HepG2 (cell line): ENCODE measurements around the gene ELF1. TPM values are rescaled to one million over a fixed set of nuclear protein-coding genes. Genes with fewer than 3 reads are reported as not detected.

Experiments used
- ARNT2 ChIP-seq: sonication (generic); formaldehyde crosslinking; IDR thresholded peaks from 2 replicates; pipeline ENCODE4 v1.8.0; 2022; ENCODE audit warnings: mild to moderate bottlenecking, low read depth, missing genetic modification reagents, moderate library complexity
- CHD4 ChIP-seq: fragments of 200-600 bp; sonication (generic); IDR thresholded peaks from 2 replicates; pipeline ENCODE4 v1.7.0; 2017; ENCODE audit warnings: mild to moderate bottlenecking, low read length, borderline replicate concordance
- NFE2 ChIP-seq: sonication (generic); formaldehyde crosslinking; IDR thresholded peaks from 2 replicates; pipeline ENCODE4 v1.4.0; 2020; ENCODE audit warnings: missing genetic modification reagents
- REST ChIP-seq, 2 experiments: IDR thresholded peaks; 2 replicates each; pipeline ENCODE4 v1.6.1; 2011 to 2012; ENCODE audit warnings: low read length in 2 of 2, borderline replicate concordance in 1 of 2, low read depth in 1 of 2, mild to moderate bottlenecking in 1 of 2, moderate library complexity in 1 of 2
- SKI ChIP-seq: fragments of 450-650 bp; IDR thresholded peaks from one replicate; pipeline ENCODE4 v1.6.1; 2018; ENCODE audit warnings: mild to moderate bottlenecking; ENCODE audit not compliant: partially characterized antibody
- SRSF1 ChIP-seq: fragments of 200-400 bp; formaldehyde crosslinking; optimal IDR thresholded peaks from 2 replicates; pipeline ENCODE3; 2017; ENCODE audit warnings: mild to moderate bottlenecking, low read depth, low read length, moderate library complexity
- TAF1 ChIP-seq: sonication (generic); formaldehyde crosslinking; IDR thresholded peaks from 2 replicates; pipeline ENCODE4 v1.4.0; 2020; ENCODE audit warnings: missing genetic modification reagents
- YEATS4 ChIP-seq: sonication (generic); formaldehyde crosslinking; IDR thresholded peaks from 2 replicates; pipeline ENCODE4 v1.4.0; 2020; ENCODE audit warnings: missing genetic modification reagents, borderline replicate concordance
- ZEB1 ChIP-seq: IDR thresholded peaks from 2 replicates; pipeline ENCODE4 v1.6.1; 2012; ENCODE audit warnings: mild to moderate bottlenecking, low read depth, inconsistent platforms; ENCODE audit not compliant: insufficient replicate concordance
- ZFP36L2 ChIP-seq: sonication (generic); formaldehyde crosslinking; IDR thresholded peaks from 2 replicates; pipeline ENCODE4 v1.4.0; 2020; ENCODE audit warnings: missing genetic modification reagents
- ZFP90 ChIP-seq: sonication (generic); formaldehyde crosslinking; IDR thresholded peaks from 2 replicates; pipeline ENCODE4 v1.8.0; 2022; ENCODE audit warnings: missing genetic modification reagents, mild to moderate bottlenecking, inconsistent platforms, borderline replicate concordance
- ZKSCAN1 ChIP-seq: fragments of 150-350 bp; IDR thresholded peaks from 2 replicates; pipeline ENCODE4 v1.6.1; 2014; ENCODE audit warnings: low read length
- ZNF292 ChIP-seq: sonication (generic); formaldehyde crosslinking; IDR thresholded peaks from 2 replicates; pipeline ENCODE4 v1.8.1; 2022; ENCODE audit warnings: mild to moderate bottlenecking, low read depth, missing genetic modification reagents, borderline replicate concordance
- ZNF343 ChIP-seq: sonication (generic); formaldehyde crosslinking; IDR thresholded peaks from 2 replicates; pipeline ENCODE4 v1.4.0; 2020; ENCODE audit warnings: mild to moderate bottlenecking, missing genetic modification reagents
- ZNF350 ChIP-seq: sonication (generic); formaldehyde crosslinking; IDR thresholded peaks from 2 replicates; pipeline ENCODE4 v1.4.0; 2020; ENCODE audit warnings: mild to moderate bottlenecking, low read depth, missing genetic modification reagents, borderline replicate concordance
- ZNF446 ChIP-seq: sonication (generic); formaldehyde crosslinking; IDR thresholded peaks from 2 replicates; pipeline ENCODE4 v1.5.0; 2020; ENCODE audit warnings: mild to moderate bottlenecking, missing genetic modification reagents
- ZNF703 ChIP-seq: sonication (generic); formaldehyde crosslinking; IDR thresholded peaks from 2 replicates; pipeline ENCODE4 v1.5.1; 2020; ENCODE audit warnings: missing genetic modification reagents, mild to moderate bottlenecking, moderate library complexity, borderline replicate concordance
- polyA plus RNA-seq, 8 experiments: library from polyadenylated mRNA; depleted of rRNA in 3 of 8; stranded (reverse) in 7 of 8; unstranded in 1 of 8; fragments of >200 nt; fragmentation: Illumina TruSeq in 4 of 8; extraction: Trizol in 4 of 8; gene quantifications; 2 replicates each; pipeline versions ENCODE4 v1.2.1 to v1.2.3, GENCODE V29; 2011 to 2016; ENCODE audit warnings: low read depth in 4 of 8, missing spikeins in 1 of 8, mixed read lengths in 1 of 8; ENCODE audit not compliant: insufficient read depth in 1 of 8
- total RNA-seq, 5 experiments: library from RNA; depleted of rRNA; stranded (reverse); fragments of >200 nt; fragmentation: Illumina TruSeq; extraction: Trizol; gene quantifications; 2 replicates each; pipeline ENCODE4 v1.2.3, GENCODE V29; 2016; ENCODE audit warnings: low read depth in 1 of 5
- TF ChIP-seq, protein P1 (sequence below): sonication (generic); formaldehyde crosslinking; IDR thresholded peaks from 2 replicates; pipeline ENCODE4 v1.4.0; 2020; ENCODE audit warnings: missing genetic modification reagents
- TF ChIP-seq, protein P2 (sequence below): sonication (generic); formaldehyde crosslinking; IDR thresholded peaks from 2 replicates; pipeline ENCODE4 v1.4.0; 2020; ENCODE audit warnings: missing genetic modification reagents, mild to moderate bottlenecking, borderline replicate concordance

ELF1 gene
- total and polyA plus RNA-seq, 2 of the 13 experiments (the other 11 are each of a cell fraction or from before 2014, with no cell fraction given), result 24.6 to 71.5 TPM

GRCh38 chr13:41060082-41060723 is 41.1 kb upstream of the ELF1 start (continued):
- TF ChIP-seq NFE2, result no peak
- no peak for TF ChIP-seq ZKSCAN1
- no peak for TF ChIP-seq ZEB1
- TF ChIP-seq ZNF343, result peak; percentile 88
- TF ChIP-seq, protein P1, sequence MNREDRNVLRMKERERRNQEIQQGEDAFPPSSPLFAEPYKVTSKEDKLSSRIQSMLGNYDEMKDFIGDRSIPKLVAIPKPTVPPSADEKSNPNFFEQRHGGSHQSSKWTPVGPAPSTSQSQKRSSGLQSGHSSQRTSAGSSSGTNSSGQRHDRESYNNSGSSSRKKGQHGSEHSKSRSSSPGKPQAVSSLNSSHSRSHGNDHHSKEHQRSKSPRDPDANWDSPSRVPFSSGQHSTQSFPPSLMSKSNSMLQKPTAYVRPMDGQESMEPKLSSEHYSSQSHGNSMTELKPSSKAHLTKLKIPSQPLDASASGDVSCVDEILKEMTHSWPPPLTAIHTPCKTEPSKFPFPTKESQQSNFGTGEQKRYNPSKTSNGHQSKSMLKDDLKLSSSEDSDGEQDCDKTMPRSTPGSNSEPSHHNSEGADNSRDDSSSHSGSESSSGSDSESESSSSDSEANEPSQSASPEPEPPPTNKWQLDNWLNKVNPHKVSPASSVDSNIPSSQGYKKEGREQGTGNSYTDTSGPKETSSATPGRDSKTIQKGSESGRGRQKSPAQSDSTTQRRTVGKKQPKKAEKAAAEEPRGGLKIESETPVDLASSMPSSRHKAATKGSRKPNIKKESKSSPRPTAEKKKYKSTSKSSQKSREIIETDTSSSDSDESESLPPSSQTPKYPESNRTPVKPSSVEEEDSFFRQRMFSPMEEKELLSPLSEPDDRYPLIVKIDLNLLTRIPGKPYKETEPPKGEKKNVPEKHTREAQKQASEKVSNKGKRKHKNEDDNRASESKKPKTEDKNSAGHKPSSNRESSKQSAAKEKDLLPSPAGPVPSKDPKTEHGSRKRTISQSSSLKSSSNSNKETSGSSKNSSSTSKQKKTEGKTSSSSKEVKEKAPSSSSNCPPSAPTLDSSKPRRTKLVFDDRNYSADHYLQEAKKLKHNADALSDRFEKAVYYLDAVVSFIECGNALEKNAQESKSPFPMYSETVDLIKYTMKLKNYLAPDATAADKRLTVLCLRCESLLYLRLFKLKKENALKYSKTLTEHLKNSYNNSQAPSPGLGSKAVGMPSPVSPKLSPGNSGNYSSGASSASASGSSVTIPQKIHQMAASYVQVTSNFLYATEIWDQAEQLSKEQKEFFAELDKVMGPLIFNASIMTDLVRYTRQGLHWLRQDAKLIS (CRISPR knock-in tag), result no peak
- no peak for TF ChIP-seq ZFP36L2 (CRISPR knock-in tag)
- TF ChIP-seq, protein P2, sequence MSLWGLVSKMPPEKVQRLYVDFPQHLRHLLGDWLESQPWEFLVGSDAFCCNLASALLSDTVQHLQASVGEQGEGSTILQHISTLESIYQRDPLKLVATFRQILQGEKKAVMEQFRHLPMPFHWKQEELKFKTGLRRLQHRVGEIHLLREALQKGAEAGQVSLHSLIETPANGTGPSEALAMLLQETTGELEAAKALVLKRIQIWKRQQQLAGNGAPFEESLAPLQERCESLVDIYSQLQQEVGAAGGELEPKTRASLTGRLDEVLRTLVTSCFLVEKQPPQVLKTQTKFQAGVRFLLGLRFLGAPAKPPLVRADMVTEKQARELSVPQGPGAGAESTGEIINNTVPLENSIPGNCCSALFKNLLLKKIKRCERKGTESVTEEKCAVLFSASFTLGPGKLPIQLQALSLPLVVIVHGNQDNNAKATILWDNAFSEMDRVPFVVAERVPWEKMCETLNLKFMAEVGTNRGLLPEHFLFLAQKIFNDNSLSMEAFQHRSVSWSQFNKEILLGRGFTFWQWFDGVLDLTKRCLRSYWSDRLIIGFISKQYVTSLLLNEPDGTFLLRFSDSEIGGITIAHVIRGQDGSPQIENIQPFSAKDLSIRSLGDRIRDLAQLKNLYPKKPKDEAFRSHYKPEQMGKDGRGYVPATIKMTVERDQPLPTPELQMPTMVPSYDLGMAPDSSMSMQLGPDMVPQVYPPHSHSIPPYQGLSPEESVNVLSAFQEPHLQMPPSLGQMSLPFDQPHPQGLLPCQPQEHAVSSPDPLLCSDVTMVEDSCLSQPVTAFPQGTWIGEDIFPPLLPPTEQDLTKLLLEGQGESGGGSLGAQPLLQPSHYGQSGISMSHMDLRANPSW (CRISPR knock-in tag), result peak; percentile 13; the same call in 1 of the 2 replicates
- peak; percentile 72; the same call in 1 of the 2 replicates for TF ChIP-seq ARNT2 (CRISPR knock-in tag)
- TF ChIP-seq SRSF1, result peak; percentile 57
- peak; percentile 73; the same call in 1 of the 2 replicates for TF ChIP-seq ZNF292 (CRISPR knock-in tag)
- TF ChIP-seq ZNF350 (CRISPR knock-in tag), result peak; percentile 17; the same call in 1 of the 2 replicates
- peak; percentile 64 for TF ChIP-seq SKI
- TF ChIP-seq ZFP90 (CRISPR knock-in tag), result peak; percentile 49; the same call in 1 of the 2 replicates
- TF ChIP-seq ZNF703 (CRISPR knock-in tag), result peak; percentile 35; the same call in 1 of the 2 replicates
- TF ChIP-seq CHD4, result no peak
- TF ChIP-seq REST (IDR thresholded peaks at IDR 0.05; ENCODE audit: borderline replicate concordance in 1 of 2, low read depth in 1 of 2, low read length in 2 of 2), result peak in 1 of 2 experiments; percentile 4; a peak in 1 of 4 replicates
- peak; percentile 32; the same call in 1 of the 2 replicates for TF ChIP-seq YEATS4 (CRISPR knock-in tag)
- no peak for TF ChIP-seq ZNF446
- TF ChIP-seq TAF1, result peak; percentile 79
